Ovary (tissue), 9 donors: Measurements from ENCODE around the gene LHX4. TPM values are rescaled to one million over a fixed set of nuclear protein-coding genes. Genes with fewer than 3 reads are reported as not detected.

Experiments used
- DNase-seq, 5 donors: peaks; one replicate each; pipeline ENCODE4 v3.0.0-alpha.2; 2019 to 2020
- H3K27ac ChIP-seq, 2 donors: fragments of 200-600 bp; one replicate each; pipeline versions ENCODE4 v1.5.1 to v1.8.0; 2019 to 2022
- H3K27me3 ChIP-seq: fragments of 200-600 bp; one replicate; pipeline ENCODE4 v1.8.0; 2022
- H3K36me3 ChIP-seq: fragments of 200-600 bp; sonication (generic); one replicate; pipeline ENCODE4 v1.5.1; 2019
- H3K4me1 ChIP-seq: one replicate; pipeline ENCODE4 v1.8.1; 2013; ENCODE audit warnings: mild to moderate bottlenecking, moderate library complexity; ENCODE audit not compliant: insufficient read depth
- H3K4me3 ChIP-seq: fragments of 200-600 bp; sonication (generic); one replicate; pipeline ENCODE4 v1.5.1; 2017
- H3K9me3 ChIP-seq, 2 donors: fragments of 200-600 bp in 1 of 2; sonication (generic) in 1 of 2; one replicate each; pipeline versions ENCODE4 v1.5.1 to v1.8.1; 2013 to 2019; ENCODE audit warnings: mild to moderate bottlenecking in 1 of 2, moderate library complexity in 1 of 2
- EP300 ChIP-seq: sonication (generic); formaldehyde crosslinking; IDR thresholded peaks from one replicate; pipeline ENCODE4 v1.6.1; 2017; ENCODE audit warnings: antibody characterized with exemption
- POLR2A ChIP-seq: fragments of 450-650 bp; IDR thresholded peaks from one replicate; pipeline ENCODE4 v1.6.1; 2017; ENCODE audit warnings: antibody characterized with exemption, mild to moderate bottlenecking, moderate library complexity
- WGBS, 3 donors: extraction: QIAGEN DNeasy Blood & Tissue Kit in 1 of 3; methylation state at CpG; one replicate each; pipeline versions ENCODE4 v1.1.5 to v1.1.7; 2013 to 2017; 5-methylcytosine and 5-hydroxymethylcytosine counted together
- intact Hi-C, 4 donors: fragments of 100-400 bp; cut with DNase I; formaldehyde crosslinking; loops; one replicate each; pipeline versions ENCODE4 v1.11.0 to v1.15.1; 2022 to 2023
- polyA plus RNA-seq, 2 donors: library from polyadenylated mRNA; stranded (reverse); fragments of 200-250 nt in 1 of 2; fragments of 350-450 nt in 1 of 2; fragmentation: Illumina TruSeq in 1 of 2; extraction: RNeasy Lipid Tissue Mini Kit (QIAGEN cat#74804) in 1 of 2; gene quantifications; one replicate each; pipeline ENCODE4 v1.2.3, GENCODE V29; 2013 to 2014
- total RNA-seq, 7 donors: library from RNA; depleted of rRNA in 2 of 7; stranded (reverse); fragments of >200 nt in 2 of 7; fragmentation: NEBNext Ultra II Directional in 3 of 7; extraction: Animal tissue kit (Norgen Biotek cat#: 25700) in 3 of 7; gene quantifications; one replicate each; pipeline versions ENCODE4 v1.1.0 to v1.2.4, GENCODE V29; 2016 to 2023
- TF ChIP-seq, protein P1 (sequence below), 3 donors: fragments of 450-650 bp in 2 of 3; fragments of 200-600 bp in 1 of 3; IDR thresholded peaks; one replicate each; pipeline versions ENCODE4 v1.5.1 to v1.8.0; 2016 to 2022; ENCODE audit warnings: antibody characterized with exemption in 3 of 3, mild to moderate bottlenecking in 1 of 3
- donor health status: DM: no; HTN: no; CAD: no; lungs with moderate emphysema.
- donor health status: DM: no; HTN: no; CAD: no.
- donor health status: Bipolar disorder and iron deficiency.
- donor health status: DM: yes; HTN: yes; CAD: no.
- donor health status: DM: no; HTN: no; CAD: no.
- donor health status: DM: yes; HTN: yes; CAD: no.

The LHX4 gene
- total and polyA plus RNA-seq, 9 donors = 0.05 to 0.10 TPM; not detected in 7

GRCh38 chr1:180253585-180254495 is 23.8 kb downstream of the LHX4 start:
- 67 to 73% (median 68%) methylated on average over 28 to 31 of the region's 31 CpGs for WGBS, 3 donors
- intact Hi-C loops = loop anchor here in 1 of 4 donors (10.0 kb wide), 1 partner anchor 221 kb away; no protein-coding TSS in a partner anchor
- no peak for DNase-seq

DNA sequence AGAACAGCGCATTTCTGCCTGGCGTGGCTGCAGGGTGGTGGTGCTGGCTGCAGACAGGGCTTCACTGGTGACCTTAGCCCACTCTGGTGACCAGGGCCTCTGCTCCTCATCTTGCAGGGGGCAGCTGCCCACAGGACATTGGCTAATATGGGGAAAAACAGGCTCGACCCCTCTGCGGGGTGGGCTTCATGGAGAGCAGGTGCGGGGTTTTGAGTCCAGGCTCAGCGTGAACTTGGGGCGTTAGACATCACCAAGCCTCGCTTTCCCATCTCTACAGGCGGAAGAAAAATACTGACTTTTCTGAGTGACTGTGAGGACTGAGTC is 24.4 kb downstream of the LHX4 start:
- no peak overlapping the region for H3K4me3 ChIP-seq

More at GRCh38 chr1:180253585-180254495, 23.8 kb downstream of the LHX4 start:
- H3K27me3 ChIP-seq = no peaks in the 10 kb centered on the region
- no peaks in the 10 kb centered on the region for H3K36me3 ChIP-seq
- H3K4me3 ChIP-seq = no peak overlapping the region
- TF ChIP-seq, protein P1, sequence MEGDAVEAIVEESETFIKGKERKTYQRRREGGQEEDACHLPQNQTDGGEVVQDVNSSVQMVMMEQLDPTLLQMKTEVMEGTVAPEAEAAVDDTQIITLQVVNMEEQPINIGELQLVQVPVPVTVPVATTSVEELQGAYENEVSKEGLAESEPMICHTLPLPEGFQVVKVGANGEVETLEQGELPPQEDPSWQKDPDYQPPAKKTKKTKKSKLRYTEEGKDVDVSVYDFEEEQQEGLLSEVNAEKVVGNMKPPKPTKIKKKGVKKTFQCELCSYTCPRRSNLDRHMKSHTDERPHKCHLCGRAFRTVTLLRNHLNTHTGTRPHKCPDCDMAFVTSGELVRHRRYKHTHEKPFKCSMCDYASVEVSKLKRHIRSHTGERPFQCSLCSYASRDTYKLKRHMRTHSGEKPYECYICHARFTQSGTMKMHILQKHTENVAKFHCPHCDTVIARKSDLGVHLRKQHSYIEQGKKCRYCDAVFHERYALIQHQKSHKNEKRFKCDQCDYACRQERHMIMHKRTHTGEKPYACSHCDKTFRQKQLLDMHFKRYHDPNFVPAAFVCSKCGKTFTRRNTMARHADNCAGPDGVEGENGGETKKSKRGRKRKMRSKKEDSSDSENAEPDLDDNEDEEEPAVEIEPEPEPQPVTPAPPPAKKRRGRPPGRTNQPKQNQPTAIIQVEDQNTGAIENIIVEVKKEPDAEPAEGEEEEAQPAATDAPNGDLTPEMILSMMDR (IDR thresholded peaks at IDR 0.05) = no peak
- TF ChIP-seq POLR2A = no peak
- TF ChIP-seq EP300 = no peak
- no peaks in the 10 kb centered on the region for H3K4me1 ChIP-seq
- no peak overlapping the region for H3K27ac ChIP-seq
- no peaks in the 10 kb centered on the region for H3K9me3 ChIP-seq

GRCh38 chr1:180254854-180255253 is 24.8 kb downstream of the LHX4 start:
- Histone ChIP-seq H3K9me3 (no peaks in the 10 kb centered on the region), H3K4me1 (no peaks in the 10 kb centered on the region), H3K36me3 (no peaks in the 10 kb centered on the region), H3K27me3 (no peaks in the 10 kb centered on the region), H3K27ac (no peak overlapping the region), H3K4me3 (no peak overlapping the region)
- TF ChIP-seq EP300 = no peak
- TF ChIP-seq, protein P1 (IDR thresholded peaks at IDR 0.05) = no peak
- no peak for TF ChIP-seq POLR2A
- intact Hi-C loops = loop anchor here in 1 of 4 donors (10.0 kb wide), 1 partner anchor 220 kb away; no protein-coding TSS in a partner anchor
- DNase-seq = no peak
- 89 to 93% (median 91%) methylated on average over 11 of the region's 11 CpGs for WGBS, 3 donors

More for the DNA sequence above, 24.4 kb downstream of the LHX4 start:
- intact Hi-C loops = loop anchor here in 1 of 4 donors (10.0 kb wide), 1 partner anchor 220 kb away; no protein-coding TSS in a partner anchor
- H3K4me1 ChIP-seq = no peaks in the 10 kb centered on the region
- DNase-seq = no peak
- no peaks in the 10 kb centered on the region for H3K27me3 ChIP-seq
- H3K27ac ChIP-seq = no peak overlapping the region
- WGBS, 3 donors = 90 to 95% (median 90%) methylated on average over 9 of the region's 9 CpGs
- no peak for TF ChIP-seq POLR2A
- no peak for TF ChIP-seq EP300
- TF ChIP-seq, protein P1 (IDR thresholded peaks at IDR 0.05) = no peak
- no peaks in the 10 kb centered on the region for H3K36me3 ChIP-seq
- H3K9me3 ChIP-seq = no peaks in the 10 kb centered on the region

DNA sequence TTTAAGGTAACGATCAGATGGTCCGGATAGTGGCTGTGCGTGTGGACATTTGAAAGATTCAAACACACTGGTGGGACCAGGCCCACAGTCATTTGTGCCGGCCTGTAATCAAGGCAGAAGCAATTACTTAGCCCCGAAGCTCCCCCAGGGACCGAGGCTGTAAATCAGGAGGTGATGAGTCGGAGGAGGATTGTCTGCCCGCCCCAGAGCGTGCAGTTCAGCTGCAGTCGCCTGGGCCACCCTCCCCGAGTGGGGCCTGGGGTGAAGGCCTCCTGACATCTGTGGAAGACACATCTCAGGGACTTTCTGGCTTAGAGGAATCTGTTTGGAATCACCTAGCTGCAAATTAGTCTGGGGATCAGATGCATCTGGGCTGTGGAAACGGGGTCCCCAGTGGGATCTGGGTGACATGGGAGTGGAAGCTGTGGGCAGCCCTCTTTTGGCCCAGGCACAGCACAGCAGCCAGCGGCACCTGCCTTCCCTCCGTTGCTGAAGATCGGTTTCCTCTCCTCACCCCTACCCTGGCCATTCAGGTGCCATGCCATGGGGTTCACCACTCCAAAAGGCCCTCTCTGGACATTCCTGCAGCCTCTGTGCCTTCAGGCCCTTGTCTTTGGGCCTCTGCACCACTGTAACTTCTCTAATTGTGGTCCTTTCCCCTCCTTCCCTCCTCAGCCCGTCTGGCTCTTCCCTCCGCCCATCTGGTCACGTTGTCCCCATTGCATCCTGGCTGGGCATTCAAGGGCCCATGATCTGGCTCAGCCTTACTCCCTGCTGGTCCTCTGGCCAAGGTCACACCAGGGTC is 25.7 kb downstream of the LHX4 start:
- DNase-seq = no peak
- H3K36me3 ChIP-seq = no peaks in the 10 kb centered on the region
- H3K27me3 ChIP-seq = no peaks in the 10 kb centered on the region
- no peaks in the 10 kb centered on the region for H3K9me3 ChIP-seq
- TF ChIP-seq, protein P1 (IDR thresholded peaks at IDR 0.05) = no peak
- no peak for TF ChIP-seq EP300
- H3K4me3 ChIP-seq = no peak overlapping the region
- H3K27ac ChIP-seq = no peak overlapping the region
- intact Hi-C loops = loop anchor here in 1 of 4 donors (10.0 kb wide), 1 partner anchor 219 kb away; no protein-coding TSS in a partner anchor
- WGBS, 3 donors = 82 to 83% (median 83%) methylated on average over 16 to 18 of the region's 18 CpGs
- no peaks in the 10 kb centered on the region for H3K4me1 ChIP-seq
